H9 (cell line): Measurements from ENCODE around the gene MIS12. TPM values are rescaled to one million over a fixed set of nuclear protein-coding genes. Genes with fewer than 3 reads are reported as not detected.

Source experiments
- DNase-seq: peaks from one replicate; pipeline ENCODE4 v3.0.0-alpha.2; 2017
- H2AFZ ChIP-seq: one replicate; pipeline ENCODE4 v1.6.1; 2013; ENCODE audit warnings: mild to moderate bottlenecking, low read length, control low read depth, moderate library complexity
- H2AK5ac ChIP-seq: 2 replicates; pipeline ENCODE4 v1.6.1; 2013; ENCODE audit warnings: low read length, control low read depth, mixed read lengths; ENCODE audit not compliant: insufficient read length
- H2BK120ac ChIP-seq: one replicate; pipeline ENCODE4 v1.6.1; 2013; ENCODE audit warnings: low read depth, mild to moderate bottlenecking, low read length, control low read depth, inconsistent platforms; ENCODE audit not compliant: poor library complexity, severe bottlenecking
- H2BK12ac ChIP-seq: 2 replicates; pipeline ENCODE4 v1.6.1; 2013; ENCODE audit warnings: low read length, control low read depth, mixed read lengths, low read depth; ENCODE audit not compliant: insufficient read length
- H2BK15ac ChIP-seq: 2 replicates; pipeline ENCODE4 v1.6.1; 2013; ENCODE audit warnings: low read depth, low read length, control low read depth
- H2BK20ac ChIP-seq: one replicate; pipeline ENCODE4 v1.6.1; 2013; ENCODE audit warnings: low read depth, mild to moderate bottlenecking, low read length, control low read depth, inconsistent platforms; ENCODE audit not compliant: poor library complexity, severe bottlenecking
- H2BK5ac ChIP-seq: 2 replicates; pipeline ENCODE4 v1.6.1; 2013; ENCODE audit warnings: low read length, control low read depth, mixed read lengths; ENCODE audit not compliant: insufficient read length
- H3K14ac ChIP-seq: 2 replicates; pipeline ENCODE4 v1.6.1; 2013; ENCODE audit warnings: low read length, control low read depth; ENCODE audit not compliant: insufficient read depth
- H3K18ac ChIP-seq: 2 replicates; pipeline ENCODE4 v1.6.1; 2013; ENCODE audit warnings: low read depth, mild to moderate bottlenecking, mixed read lengths, low read length, control low read depth; ENCODE audit not compliant: insufficient read length
- H3K23ac ChIP-seq: 2 replicates; pipeline ENCODE4 v1.6.1; 2013; ENCODE audit warnings: low read length, control low read depth, mixed read lengths, low read depth; ENCODE audit not compliant: insufficient read length
- H3K23me2 ChIP-seq: 2 replicates; pipeline ENCODE4 v1.6.1; 2013; ENCODE audit warnings: low read depth, mild to moderate bottlenecking, mixed read lengths, low read length, control low read depth; ENCODE audit not compliant: insufficient read length, poor library complexity, severe bottlenecking
- H3K27ac ChIP-seq: 2 replicates; pipeline ENCODE4 v1.5.1; 2013; ENCODE audit warnings: low read length, control low read depth, mixed read lengths, low read depth; ENCODE audit not compliant: insufficient read length
- H3K27me3 ChIP-seq: 2 replicates; pipeline ENCODE4 v1.6.1; 2013; ENCODE audit warnings: low read length, control low read depth, inconsistent platforms; ENCODE audit not compliant: insufficient read depth
- H3K4ac ChIP-seq: 2 replicates; pipeline ENCODE4 v1.6.1; 2013; ENCODE audit warnings: low read depth, mild to moderate bottlenecking, control low read depth, inconsistent platforms, low read length, moderate library complexity
- H3K4me1 ChIP-seq: 2 replicates; pipeline ENCODE4 v1.6.1; 2013; ENCODE audit warnings: low read length, control low read depth, inconsistent platforms; ENCODE audit not compliant: insufficient read depth
- H3K4me2 ChIP-seq: 2 replicates; pipeline ENCODE4 v1.6.1; 2013; ENCODE audit warnings: low read length, control low read depth, mixed read lengths; ENCODE audit not compliant: insufficient read length, insufficient read depth
- H3K56ac ChIP-seq: 2 replicates; pipeline ENCODE4 v1.6.1; 2013; ENCODE audit warnings: low read depth, mild to moderate bottlenecking, mixed read lengths, low read length, control low read depth; ENCODE audit not compliant: insufficient read length
- H3K79me1 ChIP-seq: 2 replicates; pipeline ENCODE4 v1.6.1; 2013; ENCODE audit warnings: low read depth, mild to moderate bottlenecking, moderate library complexity, low read length, control low read depth, inconsistent platforms; ENCODE audit not compliant: insufficient read depth, poor library complexity, severe bottlenecking
- H3K79me2 ChIP-seq: 2 replicates; pipeline ENCODE4 v1.6.1; 2013; ENCODE audit warnings: low read length, control low read depth, inconsistent platforms; ENCODE audit not compliant: insufficient read depth
- H3K9ac ChIP-seq: 2 replicates; pipeline ENCODE4 v1.6.1; 2013; ENCODE audit warnings: low read length, control low read depth, mixed read lengths; ENCODE audit not compliant: insufficient read length; ENCODE audit errors: extremely low read depth
- H3K9me3 ChIP-seq: one replicate; pipeline ENCODE4 v1.6.1; 2013; ENCODE audit warnings: low read depth, low read length, inconsistent platforms; ENCODE audit not compliant: control insufficient read depth
- H3T11ph ChIP-seq: one replicate; pipeline ENCODE4 v1.6.1; 2013; ENCODE audit warnings: mild to moderate bottlenecking, low read length, control low read depth, inconsistent platforms
- H4K20me1 ChIP-seq: one replicate; pipeline ENCODE4 v1.6.1; 2013; ENCODE audit not compliant: control insufficient read depth, insufficient read length, insufficient read depth
- H4K5ac ChIP-seq: 2 replicates; pipeline ENCODE4 v1.6.1; 2013; ENCODE audit warnings: low read depth, mild to moderate bottlenecking, mixed read lengths, low read length, control low read depth; ENCODE audit not compliant: insufficient read length
- H4K8ac ChIP-seq: replicated peaks from 2 replicates; pipeline ENCODE4 v1.6.1; 2013; ENCODE audit warnings: low read length, control low read depth, mixed read lengths, low read depth; ENCODE audit not compliant: insufficient read length
- H4K91ac ChIP-seq: 2 replicates; pipeline ENCODE4 v1.6.1; 2013; ENCODE audit warnings: low read depth, mild to moderate bottlenecking, moderate library complexity, mixed read lengths, low read length, control low read depth; ENCODE audit not compliant: insufficient read length
- H3K27ac Mint-ChIP-seq, 3 experiments: 2 replicates in 2 of 3; 3 replicates in 1 of 3; pipeline ENCODE4 v1.8.0; 2020 to 2021; ENCODE audit warnings: mixed read lengths in 3 of 3, mild to moderate bottlenecking in 1 of 3, moderate library complexity in 1 of 3
- H3K27me3 Mint-ChIP-seq: 2 replicates; pipeline ENCODE4 v1.8.0; 2021; ENCODE audit warnings: low read depth, mild to moderate bottlenecking, moderate library complexity, mixed read lengths
- H3K36me3 Mint-ChIP-seq, 3 experiments: 2 replicates in 2 of 3; 3 replicates in 1 of 3; pipeline ENCODE4 v1.8.0; 2020 to 2021; ENCODE audit warnings: low read depth in 3 of 3, mixed read lengths in 3 of 3; ENCODE audit not compliant: insufficient read depth in 1 of 3
- H3K4me1 Mint-ChIP-seq, 2 experiments: 2 replicates each; pipeline ENCODE4 v1.8.0; 2020; ENCODE audit warnings: mixed read lengths in 2 of 2
- H3K4me3 Mint-ChIP-seq, 2 experiments: 2 replicates in 1 of 2; 3 replicates in 1 of 2; pipeline ENCODE4 v1.8.0; 2020 to 2021; ENCODE audit warnings: mild to moderate bottlenecking in 2 of 2, mixed read lengths in 2 of 2, moderate library complexity in 1 of 2
- H3K9me3 Mint-ChIP-seq, 2 experiments: 2 replicates in 1 of 2; 3 replicates in 1 of 2; pipeline ENCODE4 v1.8.0; 2020; ENCODE audit warnings: mild to moderate bottlenecking in 2 of 2, mixed read lengths in 2 of 2, moderate library complexity in 1 of 2
- CTCF ChIP-seq: fragments of 200-600 bp; sonication (generic); conservative IDR thresholded peaks from 3 replicates; pipeline ENCODE4 v1.8.0; 2021; ENCODE audit warnings: antibody characterized with exemption, mild to moderate bottlenecking
- WGBS: extraction: QIAGEN DNeasy Blood & Tissue Kit; methylation state at CpG from one replicate; pipeline ENCODE4 v1.1.7; 2013; ENCODE audit warnings: missing lambda C conversion rate, low lambda C conversion rate, mixed read lengths; ENCODE audit not compliant: insufficient read length; ENCODE audit errors: extremely low coverage; 5-methylcytosine and 5-hydroxymethylcytosine counted together
- total RNA-seq: library from RNA; stranded (reverse); gene quantifications from 2 replicates; pipeline ENCODE4 v1.2.1, GENCODE V29; 2021

Gene MIS12
- total RNA-seq, 1 experiment from 2014 or later, result 30.7 TPM

- H2BK15ac ChIP-seq, result no peak overlapping the region
- H3K4me2 ChIP-seq, result no peak overlapping the region
- no peak overlapping the region for H3K9ac ChIP-seq
- H3K79me1 ChIP-seq, result peaks cover 3% of the 10 kb centered on the region
- H2BK5ac ChIP-seq, result no peak overlapping the region
- DNase-seq, result no peak
- no peak overlapping the region for H2AFZ ChIP-seq
- no peaks in the 10 kb centered on the region for H3K23me2 ChIP-seq
- no peak overlapping the region for H3K27ac Mint-ChIP-seq
- H3K9me3 ChIP-seq, result no peaks in the 10 kb centered on the region
- no peak overlapping the region for H3T11ph ChIP-seq
- H3K18ac ChIP-seq, result no peak overlapping the region
- H3K36me3 Mint-ChIP-seq, result peaks cover 15 to 28% (median 23%) of the 10 kb centered on the region in 3 experiments; a peak in 6 of 7 replicates
- no peak overlapping the region for H3K27ac ChIP-seq
- peaks cover 3% of the 10 kb centered on the region; the same call in 1 of the 2 replicates for H3K79me2 ChIP-seq
- no peak overlapping the region for H4K5ac ChIP-seq
- no CpG with 5 or more reads among the region's 2 CpGs for WGBS
- no peak overlapping the region for H2BK120ac ChIP-seq
- no peak overlapping the region for H4K91ac ChIP-seq
- peaks cover 31% of the 10 kb centered on the region for H3K27me3 Mint-ChIP-seq
- no peaks in the 10 kb centered on the region for H3K4me1 ChIP-seq
- peaks cover 0 to 3% of the 10 kb centered on the region in 2 experiments; a peak in 1 of 4 replicates for H3K4me1 Mint-ChIP-seq
- no peak overlapping the region for H3K4me3 Mint-ChIP-seq
- H2BK20ac ChIP-seq, result no peak overlapping the region
- H3K14ac ChIP-seq, result no peak overlapping the region
- H3K56ac ChIP-seq, result no peak overlapping the region
- H3K4ac ChIP-seq, result no peak overlapping the region
- no peak overlapping the region for H3K23ac ChIP-seq
- no peak overlapping the region for H2BK12ac ChIP-seq
- H2AK5ac ChIP-seq, result no peak overlapping the region
- no peaks in the 10 kb centered on the region for H4K20me1 ChIP-seq
- H4K8ac ChIP-seq, result no peak overlapping the region
- H3K9me3 Mint-ChIP-seq, result peaks cover 0 to 4% of the 10 kb centered on the region in 2 experiments; a peak in 1 of 5 replicates
- TF ChIP-seq CTCF, result no peak
- H3K27me3 ChIP-seq, result no peaks in the 10 kb centered on the region
Observed at GRCh38 chr17:5492970-5493369, 6.6 kb downstream of the MIS12 start.
